ENCODE results near the gene EPX. TPM values are rescaled to one million over a fixed set of nuclear protein-coding genes. Genes with fewer than 3 reads are reported as not detected.

The EPX gene
- total RNA-seq, 1 experiment from 2014 or later = not detected

- ChIA-PET RAD21 (ENCODE audit: low non-redundant PET in 1 of 2, low total read pairs in 2 of 2, uncharacterized antibody in 2 of 2, unreplicated experiment in 2 of 2) (no interaction called here), CTCF (interaction anchor here (1.1 kb wide), 1 partner anchor 53 kb away, joined by 3 read pairs; no protein-coding TSS in a partner anchor), POLR2A (no interaction called here)
- Histone ChIP-seq H3K4me1 (ENCODE audit: control insufficient read depth in 1 of 2, insufficient read depth in 2 of 2, low read length in 2 of 2) (peaks cover 0 to 11% of the 10 kb centered on the region in 2 experiments; a peak in 2 of 4 replicates), H3K9me2 (ENCODE audit: insufficient read depth) (no peaks in the 10 kb centered on the region), H3K4me3 (replicated peaks in 1 of 2; ENCODE audit: low read depth in 1 of 2, low read length in 2 of 2) (no peak overlapping the region), H2AFZ (ENCODE audit: low read depth, low read length, poor library complexity, severe bottlenecking) (no peak overlapping the region), H3K79me2 (ENCODE audit: insufficient read depth, low read length) (no peaks in the 10 kb centered on the region), H3K9ac (ENCODE audit: low read length) (no peak overlapping the region), H3K36me3 (ENCODE audit: control insufficient read depth in 1 of 2, insufficient read depth in 2 of 2, low read length in 2 of 2) (no peaks in the 10 kb centered on the region), H3K27ac (ENCODE audit: low read depth, low read length) (no peak overlapping the region), H3K27me3 (ENCODE audit: insufficient read depth, low read length) (no peaks in the 10 kb centered on the region), H3K9me3 (ENCODE audit: control insufficient read depth in 1 of 2, insufficient read depth in 1 of 2, low read depth in 1 of 2, low read length in 2 of 2) (no peaks in the 10 kb centered on the region), H4K20me1 (ENCODE audit: insufficient read depth) (no peaks in the 10 kb centered on the region), H3K4me2 (ENCODE audit: low read length) (no peak overlapping the region)
- ATAC-seq (no peak), DNase-seq (ENCODE audit: low read depth, low spot score) (no peak)
- no TSS peak for BruUV-seq (replicated peaks)
- intact Hi-C loops (cut with micrococcal nuclease) = no loop called here
- TF ChIP-seq RAD21 (IDR thresholded peaks at IDR 0.05; ENCODE audit: low read depth) (no peak), POLR2A (IDR thresholded peaks at IDR 0.05; ENCODE audit: borderline replicate concordance, extremely low read depth, insufficient read depth, insufficient read length) (no peak), SRF (IDR thresholded peaks at IDR 0.05; ENCODE audit: low read depth) (no peak), JUND (IDR thresholded peaks at IDR 0.05) (no peak)
- TF ChIP-seq, protein P1, sequence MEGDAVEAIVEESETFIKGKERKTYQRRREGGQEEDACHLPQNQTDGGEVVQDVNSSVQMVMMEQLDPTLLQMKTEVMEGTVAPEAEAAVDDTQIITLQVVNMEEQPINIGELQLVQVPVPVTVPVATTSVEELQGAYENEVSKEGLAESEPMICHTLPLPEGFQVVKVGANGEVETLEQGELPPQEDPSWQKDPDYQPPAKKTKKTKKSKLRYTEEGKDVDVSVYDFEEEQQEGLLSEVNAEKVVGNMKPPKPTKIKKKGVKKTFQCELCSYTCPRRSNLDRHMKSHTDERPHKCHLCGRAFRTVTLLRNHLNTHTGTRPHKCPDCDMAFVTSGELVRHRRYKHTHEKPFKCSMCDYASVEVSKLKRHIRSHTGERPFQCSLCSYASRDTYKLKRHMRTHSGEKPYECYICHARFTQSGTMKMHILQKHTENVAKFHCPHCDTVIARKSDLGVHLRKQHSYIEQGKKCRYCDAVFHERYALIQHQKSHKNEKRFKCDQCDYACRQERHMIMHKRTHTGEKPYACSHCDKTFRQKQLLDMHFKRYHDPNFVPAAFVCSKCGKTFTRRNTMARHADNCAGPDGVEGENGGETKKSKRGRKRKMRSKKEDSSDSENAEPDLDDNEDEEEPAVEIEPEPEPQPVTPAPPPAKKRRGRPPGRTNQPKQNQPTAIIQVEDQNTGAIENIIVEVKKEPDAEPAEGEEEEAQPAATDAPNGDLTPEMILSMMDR (IDR thresholded peaks at IDR 0.05 in 2 of 3, conservative IDR thresholded peaks at IDR 0.05 in 1 of 3; ENCODE audit: borderline replicate concordance in 1 of 3, insufficient read depth in 1 of 3, low read depth in 2 of 3, low read length in 2 of 3) = no peak
Measured at GRCh38 chr17:58252141-58252540, 59.6 kb downstream of the EPX start.

DNA sequence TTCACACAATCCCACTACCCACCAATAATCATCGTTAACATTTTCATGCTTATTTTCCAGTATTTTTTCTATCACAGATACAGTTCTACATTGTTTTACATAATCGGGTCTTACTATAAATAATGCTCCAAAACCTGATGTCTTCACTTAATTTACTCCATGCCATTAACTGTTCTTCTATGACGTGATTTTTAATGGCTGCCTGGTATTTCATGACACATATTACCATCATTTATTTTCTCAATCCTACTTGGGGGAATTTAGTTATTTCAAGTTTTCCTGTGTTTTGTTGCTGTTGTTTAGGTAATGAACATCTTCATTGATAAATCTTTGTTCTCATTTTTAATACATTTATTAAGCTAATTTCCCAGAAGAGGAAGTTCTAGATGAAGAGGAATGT is 60.6 kb downstream of the EPX start:
- Histone ChIP-seq H3K4me1 (ENCODE audit: control insufficient read depth in 1 of 2, insufficient read depth in 2 of 2, low read length in 2 of 2) (peaks cover 0 to 11% of the 10 kb centered on the region in 2 experiments; a peak in 2 of 4 replicates), H2AFZ (ENCODE audit: low read depth, low read length, poor library complexity, severe bottlenecking) (no peak overlapping the region), H3K27me3 (ENCODE audit: insufficient read depth, low read length) (peaks cover 4% of the 10 kb centered on the region; the same call in 1 of the 2 replicates), H4K20me1 (ENCODE audit: insufficient read depth) (no peaks in the 10 kb centered on the region), H3K4me2 (ENCODE audit: low read length) (no peak overlapping the region), H3K9me2 (ENCODE audit: insufficient read depth) (no peaks in the 10 kb centered on the region), H3K36me3 (ENCODE audit: control insufficient read depth in 1 of 2, insufficient read depth in 2 of 2, low read length in 2 of 2) (no peaks in the 10 kb centered on the region), H3K9me3 (ENCODE audit: control insufficient read depth in 1 of 2, insufficient read depth in 1 of 2, low read depth in 1 of 2, low read length in 2 of 2) (no peaks in the 10 kb centered on the region), H3K9ac (ENCODE audit: low read length) (no peak overlapping the region), H3K4me3 (replicated peaks in 1 of 2; ENCODE audit: low read depth in 1 of 2, low read length in 2 of 2) (no peak overlapping the region), H3K79me2 (ENCODE audit: insufficient read depth, low read length) (no peaks in the 10 kb centered on the region), H3K27ac (ENCODE audit: low read depth, low read length) (no peak overlapping the region)
- CTCF ChIA-PET = interaction anchor here (0.6 to 1.5 kb wide), 2 partner anchors 21 to 64 kb away, joined by 3 read pairs; no protein-coding TSS in a partner anchor
- no TSS peak for BruUV-seq (replicated peaks)
- DNase-seq (ENCODE audit: low read depth, low spot score) = no peak
- RAD21 ChIA-PET (ENCODE audit: low non-redundant PET in 1 of 2, low total read pairs in 2 of 2, uncharacterized antibody in 2 of 2, unreplicated experiment in 2 of 2) = no interaction called here
- intact Hi-C loops (cut with micrococcal nuclease) = no loop called here
- ATAC-seq = no peak
- POLR2A ChIA-PET = no interaction called here
- TF ChIP-seq SP1 (IDR thresholded peaks at IDR 0.05; ENCODE audit: low read depth) (no peak), CEBPB (IDR thresholded peaks at IDR 0.05; ENCODE audit: low read depth) (no peak), TCF7L2 (IDR thresholded peaks at IDR 0.05; ENCODE audit: borderline replicate concordance, extremely low read depth, insufficient read depth, insufficient read length) (no peak), JUND (IDR thresholded peaks at IDR 0.05) (no peak), RAD21 (IDR thresholded peaks at IDR 0.05; ENCODE audit: low read depth) (no peak), SIN3A (IDR thresholded peaks at IDR 0.05; ENCODE audit: low read depth) (no peak), ZFX (IDR thresholded peaks at IDR 0.05) (no peak), EGR1 (IDR thresholded peaks at IDR 0.05; ENCODE audit: low read depth) (no peak), EZH2 (IDR thresholded peaks at IDR 0.05) (no peak)
- TF ChIP-seq, protein P2, sequence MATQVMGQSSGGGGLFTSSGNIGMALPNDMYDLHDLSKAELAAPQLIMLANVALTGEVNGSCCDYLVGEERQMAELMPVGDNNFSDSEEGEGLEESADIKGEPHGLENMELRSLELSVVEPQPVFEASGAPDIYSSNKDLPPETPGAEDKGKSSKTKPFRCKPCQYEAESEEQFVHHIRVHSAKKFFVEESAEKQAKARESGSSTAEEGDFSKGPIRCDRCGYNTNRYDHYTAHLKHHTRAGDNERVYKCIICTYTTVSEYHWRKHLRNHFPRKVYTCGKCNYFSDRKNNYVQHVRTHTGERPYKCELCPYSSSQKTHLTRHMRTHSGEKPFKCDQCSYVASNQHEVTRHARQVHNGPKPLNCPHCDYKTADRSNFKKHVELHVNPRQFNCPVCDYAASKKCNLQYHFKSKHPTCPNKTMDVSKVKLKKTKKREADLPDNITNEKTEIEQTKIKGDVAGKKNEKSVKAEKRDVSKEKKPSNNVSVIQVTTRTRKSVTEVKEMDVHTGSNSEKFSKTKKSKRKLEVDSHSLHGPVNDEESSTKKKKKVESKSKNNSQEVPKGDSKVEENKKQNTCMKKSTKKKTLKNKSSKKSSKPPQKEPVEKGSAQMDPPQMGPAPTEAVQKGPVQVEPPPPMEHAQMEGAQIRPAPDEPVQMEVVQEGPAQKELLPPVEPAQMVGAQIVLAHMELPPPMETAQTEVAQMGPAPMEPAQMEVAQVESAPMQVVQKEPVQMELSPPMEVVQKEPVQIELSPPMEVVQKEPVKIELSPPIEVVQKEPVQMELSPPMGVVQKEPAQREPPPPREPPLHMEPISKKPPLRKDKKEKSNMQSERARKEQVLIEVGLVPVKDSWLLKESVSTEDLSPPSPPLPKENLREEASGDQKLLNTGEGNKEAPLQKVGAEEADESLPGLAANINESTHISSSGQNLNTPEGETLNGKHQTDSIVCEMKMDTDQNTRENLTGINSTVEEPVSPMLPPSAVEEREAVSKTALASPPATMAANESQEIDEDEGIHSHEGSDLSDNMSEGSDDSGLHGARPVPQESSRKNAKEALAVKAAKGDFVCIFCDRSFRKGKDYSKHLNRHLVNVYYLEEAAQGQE (IDR thresholded peaks at IDR 0.05; ENCODE audit: low read depth) = no peak
- TF ChIP-seq, protein P3, sequence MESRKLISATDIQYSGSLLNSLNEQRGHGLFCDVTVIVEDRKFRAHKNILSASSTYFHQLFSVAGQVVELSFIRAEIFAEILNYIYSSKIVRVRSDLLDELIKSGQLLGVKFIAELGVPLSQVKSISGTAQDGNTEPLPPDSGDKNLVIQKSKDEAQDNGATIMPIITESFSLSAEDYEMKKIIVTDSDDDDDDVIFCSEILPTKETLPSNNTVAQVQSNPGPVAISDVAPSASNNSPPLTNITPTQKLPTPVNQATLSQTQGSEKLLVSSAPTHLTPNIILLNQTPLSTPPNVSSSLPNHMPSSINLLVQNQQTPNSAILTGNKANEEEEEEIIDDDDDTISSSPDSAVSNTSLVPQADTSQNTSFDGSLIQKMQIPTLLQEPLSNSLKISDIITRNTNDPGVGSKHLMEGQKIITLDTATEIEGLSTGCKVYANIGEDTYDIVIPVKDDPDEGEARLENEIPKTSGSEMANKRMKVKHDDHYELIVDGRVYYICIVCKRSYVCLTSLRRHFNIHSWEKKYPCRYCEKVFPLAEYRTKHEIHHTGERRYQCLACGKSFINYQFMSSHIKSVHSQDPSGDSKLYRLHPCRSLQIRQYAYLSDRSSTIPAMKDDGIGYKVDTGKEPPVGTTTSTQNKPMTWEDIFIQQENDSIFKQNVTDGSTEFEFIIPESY (IDR thresholded peaks at IDR 0.05; ENCODE audit: extremely low read depth, insufficient replicate concordance, low read length) = no peak
